ENCODE results near the gene FCHO2.

Gene FCHO2

DNA sequence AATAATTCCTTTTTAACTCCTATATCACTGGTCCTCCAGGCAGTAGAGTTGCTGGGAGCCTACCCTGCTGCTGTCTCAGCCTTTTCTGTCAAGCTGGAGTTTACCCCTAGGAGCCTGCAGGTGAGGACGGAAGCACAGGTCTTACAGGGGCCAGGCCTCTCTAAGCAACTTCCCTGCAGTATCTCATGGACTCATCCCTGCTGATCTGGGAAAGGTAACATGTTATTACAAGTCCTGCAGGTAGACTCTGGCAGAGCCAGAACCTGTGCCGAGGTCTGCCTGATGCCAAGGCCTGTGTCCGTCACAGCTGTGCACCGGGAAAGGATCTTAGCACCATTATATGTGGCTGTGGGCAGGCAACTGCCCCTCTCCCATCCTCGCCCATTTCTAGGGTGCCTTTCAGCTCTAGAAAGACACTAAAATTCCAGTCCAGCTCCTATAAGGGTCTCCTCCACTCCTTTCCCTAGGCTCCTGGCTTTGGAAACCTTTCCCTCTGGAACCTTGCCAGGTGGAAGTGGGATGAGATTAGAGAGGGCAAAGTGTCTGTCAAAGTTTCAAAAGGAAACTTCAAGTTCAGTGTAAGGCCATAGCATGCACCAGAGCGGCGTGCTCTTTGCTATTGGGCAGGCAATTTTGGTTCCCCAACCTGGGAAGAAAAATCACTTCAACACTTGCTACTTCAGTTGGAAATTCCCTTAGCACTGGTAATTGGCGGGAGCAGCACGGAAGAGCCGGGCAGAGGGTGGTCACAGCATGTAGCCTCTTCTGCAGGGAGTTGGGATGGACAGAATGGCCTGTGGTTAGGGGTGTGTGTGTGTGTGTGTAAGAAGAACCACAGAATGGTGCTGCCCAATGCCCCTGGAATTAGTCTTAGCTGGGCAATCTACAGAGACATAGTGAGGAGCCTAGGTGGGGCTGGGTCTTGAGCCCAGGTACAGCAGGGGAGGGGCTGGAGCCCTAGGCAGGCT lies 182.0 kb downstream of the FCHO2 start:
- no peak for DNase-seq

GRCh38 chr5:73139485-73139884 lies 183.6 kb downstream of the FCHO2 start:
- no peak for DNase-seq

Measured in CD4-positive, alpha-beta T cell treated with Interleukin-1 beta for 1 hour (primary cell).